KMS-11 (cell line): ENCODE results near the gene TRIM28.

Experiments used
- H2AFZ ChIP-seq: fragments of 200-600 bp; sonication (generic); 2 replicates; pipeline ENCODE4 v1.6.1; 2016; ENCODE audit warnings: antibody characterized with exemption, mixed run types, low read depth
- H3K27ac ChIP-seq: fragments of 200-600 bp; sonication (generic); 2 replicates; pipeline ENCODE4 v1.6.1; 2016; ENCODE audit warnings: mild to moderate bottlenecking, mixed run types
- H3K27me3 ChIP-seq: fragments of 200-600 bp; sonication (generic); 2 replicates; pipeline ENCODE4 v1.6.1; 2017; ENCODE audit warnings: mild to moderate bottlenecking, low read depth, mixed run types, moderate library complexity; ENCODE audit not compliant: insufficient read depth
- H3K36me3 ChIP-seq: fragments of 200-600 bp; sonication (generic); 2 replicates; pipeline ENCODE4 v1.6.1; 2017; ENCODE audit warnings: mild to moderate bottlenecking, mixed run types; ENCODE audit not compliant: insufficient read depth
- H3K4me1 ChIP-seq: fragments of 200-600 bp; sonication (generic); 2 replicates; pipeline ENCODE4 v1.6.1; 2016; ENCODE audit warnings: mild to moderate bottlenecking, low read depth, mixed run types; ENCODE audit not compliant: poor library complexity, severe bottlenecking
- H3K4me2 ChIP-seq: fragments of 200-600 bp; sonication (generic); 2 replicates; pipeline ENCODE4 v1.7.0; 2016; ENCODE audit warnings: mild to moderate bottlenecking, mixed run types
- H3K4me3 ChIP-seq: fragments of 200-600 bp; sonication (generic); IDR thresholded peaks from 2 replicates; pipeline ENCODE4 v1.6.1; 2017; ENCODE audit warnings: low read depth, low read length, mixed read lengths; ENCODE audit not compliant: insufficient read depth
- H3K79me2 ChIP-seq: fragments of 200-600 bp; sonication (generic); 2 replicates; pipeline ENCODE4 v1.6.1; 2016; ENCODE audit warnings: low read depth, mixed run types; ENCODE audit not compliant: insufficient read depth
- H3K9ac ChIP-seq: fragments of 200-600 bp; sonication (generic); 2 replicates; pipeline ENCODE4 v1.6.1; 2016; ENCODE audit warnings: mild to moderate bottlenecking, mixed run types
- H4K20me1 ChIP-seq: fragments of 200-600 bp; sonication (generic); 2 replicates; pipeline ENCODE4 v1.6.1; 2016; ENCODE audit warnings: mild to moderate bottlenecking, mixed run types; ENCODE audit not compliant: insufficient read depth
- CTCF ChIP-seq: fragments of 200-600 bp; sonication (generic); conservative IDR thresholded peaks from 2 replicates; pipeline ENCODE4 v1.6.1; 2017; ENCODE audit warnings: low read depth, mild to moderate bottlenecking, antibody characterized with exemption, low read length, moderate library complexity, mixed read lengths

Gene TRIM28

GRCh38 chr19:58547323-58548312, 3.8 kb downstream of the TRIM28 start:
- no peaks in the 10 kb centered on the region; the same call in 1 of the 2 replicates for H3K27me3 ChIP-seq
- H3K9ac ChIP-seq: no peak overlapping the region
- H3K4me3 ChIP-seq: no peak overlapping the region
- peaks cover 26% of the 10 kb centered on the region; the same call in 1 of the 2 replicates for H3K36me3 ChIP-seq
- H2AFZ ChIP-seq: no peak overlapping the region
- H3K27ac ChIP-seq: no peak overlapping the region
- TF ChIP-seq CTCF: no peak
- H3K79me2 ChIP-seq: peaks cover 49% of the 10 kb centered on the region
- peaks cover 27% of the 10 kb centered on the region for H4K20me1 ChIP-seq
- no peak overlapping the region for H3K4me2 ChIP-seq
- peaks cover 11% of the 10 kb centered on the region for H3K4me1 ChIP-seq

GRCh38 chr19:58548859-58549663, 5.2 kb downstream of the TRIM28 start:
- Histone ChIP-seq H4K20me1 (peaks cover 27% of the 10 kb centered on the region), H3K36me3 (peaks cover 26% of the 10 kb centered on the region; the same call in 1 of the 2 replicates)

GRCh38 chr19:58549664-58550361, 5.9 kb downstream of the TRIM28 start:
- Histone ChIP-seq H4K20me1 (peaks cover 26% of the 10 kb centered on the region), H2AFZ (no peak overlapping the region)

More at GRCh38 chr19:58548859-58549663, 5.2 kb downstream of the TRIM28 start:
- Histone ChIP-seq H3K79me2 (peaks cover 49% of the 10 kb centered on the region), H3K9ac (no peak overlapping the region), H3K27ac (no peak overlapping the region), H3K4me3 (no peak overlapping the region), H3K27me3 (no peaks in the 10 kb centered on the region), H3K4me1 (peaks cover 23% of the 10 kb centered on the region), H3K4me2 (no peak overlapping the region), H2AFZ (no peak overlapping the region)
- no peak for TF ChIP-seq CTCF

More at GRCh38 chr19:58549664-58550361, 5.9 kb downstream of the TRIM28 start:
- H3K27me3 ChIP-seq: no peaks in the 10 kb centered on the region
- H3K4me1 ChIP-seq: peaks cover 25% of the 10 kb centered on the region
- H3K9ac ChIP-seq: no peak overlapping the region
- H3K36me3 ChIP-seq: peaks cover 26% of the 10 kb centered on the region; the same call in 1 of the 2 replicates
- H3K4me3 ChIP-seq: no peak overlapping the region
- no peak for TF ChIP-seq CTCF
- H3K79me2 ChIP-seq: peaks cover 47% of the 10 kb centered on the region
- H3K4me2 ChIP-seq: no peak overlapping the region
- no peak overlapping the region for H3K27ac ChIP-seq
